ENCODE results near the gene KRT37.
"Not testable (repeated sequence)": the region's sequence is repeated elsewhere in the genome, so short reads cannot be mapped to it uniquely, and the experiment has no call there.

Gene KRT37

DNA sequence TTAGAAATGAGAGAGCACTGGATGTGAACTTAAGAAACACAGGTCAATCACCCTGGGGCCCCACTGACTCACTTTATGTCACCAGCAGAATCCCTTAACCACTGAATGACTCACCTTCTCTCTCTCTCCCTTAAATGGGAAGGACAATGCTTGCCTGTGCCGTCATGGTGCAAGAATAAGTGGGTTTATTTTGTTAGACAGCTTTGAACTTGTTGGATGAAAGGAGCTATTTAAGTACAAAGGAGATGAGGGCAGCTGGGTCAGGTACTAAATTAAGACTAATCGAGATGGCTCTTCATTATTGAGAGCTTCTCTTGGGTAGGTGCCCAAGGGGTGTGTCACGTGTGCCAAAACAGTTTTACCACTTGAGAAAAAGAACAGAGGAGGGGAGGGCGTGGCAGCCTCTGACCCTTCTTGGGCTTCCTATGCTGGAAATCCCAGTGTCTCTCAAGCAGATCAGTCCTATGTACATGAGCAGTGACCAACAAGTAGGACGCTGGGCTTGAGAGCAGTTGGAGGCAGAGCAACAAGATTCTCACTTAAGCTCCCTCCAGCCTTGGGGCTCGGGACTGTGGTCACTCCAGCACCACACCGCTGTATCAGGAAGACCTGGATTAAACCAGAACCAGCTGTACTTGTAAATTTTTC, 20.2 kb downstream of the KRT37 start:
- no peak for DNase-seq (ENCODE audit: low read depth, low spot score)

DNA sequence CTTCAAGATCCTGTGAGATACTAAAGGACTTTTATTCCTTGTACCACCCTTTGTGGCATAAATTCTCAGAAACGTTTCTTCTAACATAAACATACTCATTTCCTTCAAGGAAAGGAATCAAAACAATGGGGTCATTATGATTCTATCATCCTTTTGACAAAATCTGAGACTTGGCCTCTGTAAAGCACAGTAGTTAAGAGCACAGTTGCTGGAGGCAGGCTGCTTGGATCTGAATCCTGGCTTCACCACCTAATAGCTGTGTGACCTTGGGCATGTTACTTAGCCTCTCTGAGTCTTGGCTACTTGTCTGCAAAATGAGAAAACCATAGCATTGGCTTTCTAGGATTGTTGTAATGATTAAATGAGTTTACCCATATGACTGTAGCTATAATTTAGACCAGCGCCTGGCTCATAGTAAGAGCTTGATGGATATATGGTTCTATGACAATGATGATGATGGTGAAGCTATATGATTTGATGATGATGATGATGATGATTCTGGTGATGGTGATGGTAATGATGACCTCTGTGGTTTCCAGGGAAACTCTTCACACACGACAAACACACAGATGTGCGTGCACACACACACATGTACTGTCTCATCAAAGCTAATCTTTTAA, 20.9 kb downstream of the KRT37 start:
- no peak for DNase-seq (ENCODE audit: low read depth, low spot score)

DNA sequence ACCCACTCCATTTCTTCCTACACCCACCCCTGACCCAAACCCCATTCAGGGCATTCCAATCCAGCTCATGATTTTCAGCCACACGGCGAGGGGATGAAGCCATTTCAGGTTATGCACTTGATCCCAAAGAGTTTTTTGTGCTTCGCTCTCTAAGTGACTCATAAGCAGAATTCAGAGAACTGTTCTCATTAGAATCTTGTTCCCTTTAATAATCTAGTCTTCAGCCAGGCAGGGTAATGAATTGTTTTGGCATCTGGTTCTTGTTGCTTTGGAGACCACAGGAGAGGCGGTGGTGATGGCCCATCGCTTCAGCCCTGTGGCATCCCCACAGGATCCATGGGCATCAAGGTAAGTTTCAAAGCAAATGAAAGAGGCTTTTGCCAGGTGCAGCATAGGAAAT, 22.2 kb downstream of the KRT37 start:
- no peak for DNase-seq (ENCODE audit: low read depth, low spot score)

DNA sequence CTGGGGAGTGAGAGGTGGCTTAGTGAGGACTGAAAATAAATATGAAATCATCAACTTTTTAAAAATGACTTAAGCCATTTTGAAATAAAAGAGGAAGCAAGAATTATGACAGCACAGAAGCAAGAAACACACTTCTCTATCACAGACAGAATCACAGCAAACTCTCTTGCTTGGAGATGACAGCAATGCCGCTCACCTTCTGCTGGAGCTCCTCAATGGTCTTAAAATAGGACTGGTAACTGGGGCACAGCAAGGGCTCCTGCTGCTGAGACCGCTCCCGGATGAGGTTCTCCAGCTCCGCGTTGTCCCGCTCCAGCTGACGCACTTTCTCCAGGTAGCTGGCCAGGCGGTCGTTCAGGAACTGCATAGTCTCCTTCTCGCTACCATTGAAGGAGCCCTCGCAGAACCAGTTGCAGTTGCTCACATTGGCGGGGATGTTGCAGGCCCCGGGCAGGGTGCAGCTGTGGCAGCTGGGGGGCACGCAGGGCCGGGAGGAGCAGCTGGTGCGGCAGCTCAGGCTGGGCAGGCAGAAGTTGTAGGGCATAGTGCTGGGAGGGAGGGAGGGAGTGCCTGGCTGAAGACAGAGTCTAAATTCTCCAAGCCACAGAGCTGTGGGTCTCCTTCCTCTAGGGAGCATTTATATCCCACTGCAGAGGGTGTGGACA, 27.3 kb downstream of the KRT37 start, which contains the start of gene KRT31:
KRT31 (minus strand) TSS at position 613 of the 665 bp plus-strand sequence; CDS start at position 544, 69 bp downstream.
- DNase-seq (ENCODE audit: low read depth, low spot score), result no peak

DNA sequence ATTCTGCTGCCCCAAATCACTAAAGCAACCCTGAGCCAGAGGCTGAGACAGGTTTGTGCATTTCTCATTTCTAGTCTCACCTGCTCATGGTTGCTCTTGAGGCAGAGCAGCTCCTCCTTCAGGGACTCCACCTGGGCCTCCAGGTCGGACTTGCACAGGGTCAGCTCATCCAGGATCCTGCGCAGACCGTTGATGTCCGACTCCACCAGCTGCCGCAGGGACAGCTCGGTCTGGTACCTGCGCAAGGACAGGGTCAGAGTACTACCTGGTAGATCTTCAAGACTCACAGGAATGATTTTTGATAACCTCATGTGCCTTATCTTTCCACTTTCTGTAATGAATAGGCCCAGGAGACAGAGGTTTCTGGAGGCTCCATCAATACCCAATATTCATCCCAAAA, 28.0 kb downstream of the KRT37 start:
- no peak for DNase-seq (ENCODE audit: low read depth, low spot score)

DNA sequence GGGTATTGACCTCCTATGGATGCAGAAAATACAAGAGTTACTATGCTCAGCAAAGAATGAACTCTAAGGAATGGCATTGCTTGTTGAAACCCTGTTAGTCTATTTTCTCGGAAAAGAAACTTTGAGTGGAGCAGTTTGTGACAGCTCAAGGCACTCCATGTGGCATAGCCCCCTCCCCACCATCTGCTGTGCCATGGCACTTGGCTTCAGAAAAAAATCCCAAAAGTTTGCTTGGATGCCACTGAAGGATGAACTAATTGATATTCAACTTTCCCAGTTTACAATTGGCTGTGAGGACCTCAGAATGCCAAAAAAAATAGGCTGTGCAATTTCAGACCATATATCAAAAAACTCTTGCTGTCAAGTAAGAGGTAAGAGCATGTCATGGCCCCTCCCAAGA, 28.8 kb downstream of the KRT37 start:
- DNase-seq (ENCODE audit: low read depth, low spot score), result no peak

DNA sequence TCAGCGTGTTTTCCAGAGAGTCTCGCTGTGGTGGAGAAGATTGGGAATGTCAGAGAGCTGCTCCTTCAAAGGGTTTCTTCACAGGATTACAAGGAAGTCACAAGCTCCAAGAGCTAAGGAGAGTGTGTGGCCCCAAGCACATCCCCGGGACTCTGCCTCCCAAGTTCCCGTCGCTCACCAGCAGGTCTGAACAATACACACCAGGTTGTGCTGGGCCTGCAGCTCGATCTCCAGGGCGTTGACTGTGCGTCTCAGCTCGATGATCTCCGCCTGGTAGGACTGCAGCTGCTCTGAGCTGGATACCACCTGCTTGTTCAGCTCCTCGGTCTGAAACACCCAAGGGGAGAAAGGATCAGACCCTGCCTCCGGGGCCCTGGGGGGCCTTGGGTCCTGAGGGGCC, 29.3 kb downstream of the KRT37 start:
- not testable (repeated sequence) for DNase-seq (ENCODE audit: low read depth, low spot score)

DNA sequence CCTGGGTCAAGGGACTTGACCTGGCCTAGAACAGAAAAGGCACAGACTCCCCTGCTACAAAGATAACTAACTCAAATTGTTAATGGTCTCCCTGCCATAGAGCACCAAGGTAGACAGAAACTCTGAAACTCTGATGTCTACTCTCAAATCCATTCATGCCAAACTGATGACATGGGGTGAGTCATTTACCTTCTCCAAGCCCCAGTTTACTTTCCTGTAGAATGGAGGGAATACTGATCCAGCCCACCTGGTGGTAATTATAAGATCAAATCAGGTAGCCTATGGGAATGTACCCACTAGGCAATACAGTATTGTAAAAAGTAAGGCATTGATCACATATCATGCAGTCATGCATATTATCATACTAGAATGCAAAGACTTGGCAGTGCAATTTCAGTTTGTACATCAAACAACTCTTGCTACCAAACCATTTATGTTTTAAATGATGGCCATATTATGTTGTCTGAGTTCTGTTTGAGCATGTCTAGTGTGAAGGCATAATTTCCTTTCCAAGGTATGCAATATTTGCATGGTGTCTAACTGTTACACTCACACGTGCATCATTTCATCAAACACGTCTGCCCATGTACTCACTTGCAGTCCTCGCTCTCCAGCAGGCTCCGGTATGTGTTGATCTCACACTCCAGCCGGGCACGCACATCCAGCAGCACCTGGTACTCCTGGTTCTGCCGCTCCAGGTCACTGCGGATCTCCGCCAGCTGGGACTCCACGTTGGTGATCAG, 30.0 kb downstream of the KRT37 start:
- DNase-seq (ENCODE audit: low read depth, low spot score), result no peak

DNA sequence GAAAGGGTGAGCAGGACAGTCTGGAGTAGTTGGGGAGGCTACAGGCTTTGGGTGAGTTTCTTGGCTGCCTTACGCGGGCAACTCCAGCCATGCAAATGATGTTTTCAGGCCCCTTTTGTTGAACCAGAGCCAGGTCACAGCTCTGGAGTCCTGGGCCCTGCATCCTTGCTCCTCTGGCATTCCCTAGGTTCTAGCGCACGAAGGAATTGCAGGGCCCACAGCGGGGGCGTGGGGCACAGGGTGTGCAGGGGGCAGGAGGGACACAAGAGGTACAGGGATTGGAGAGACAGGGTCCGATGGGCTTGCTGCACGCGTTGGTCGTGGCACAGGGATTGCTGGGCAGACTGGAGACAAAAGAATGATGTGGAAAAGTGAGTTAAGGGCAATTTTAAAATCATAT, 30.6 kb downstream of the KRT37 start:
- DNase-seq (ENCODE audit: low read depth, low spot score), result no peak

DNA sequence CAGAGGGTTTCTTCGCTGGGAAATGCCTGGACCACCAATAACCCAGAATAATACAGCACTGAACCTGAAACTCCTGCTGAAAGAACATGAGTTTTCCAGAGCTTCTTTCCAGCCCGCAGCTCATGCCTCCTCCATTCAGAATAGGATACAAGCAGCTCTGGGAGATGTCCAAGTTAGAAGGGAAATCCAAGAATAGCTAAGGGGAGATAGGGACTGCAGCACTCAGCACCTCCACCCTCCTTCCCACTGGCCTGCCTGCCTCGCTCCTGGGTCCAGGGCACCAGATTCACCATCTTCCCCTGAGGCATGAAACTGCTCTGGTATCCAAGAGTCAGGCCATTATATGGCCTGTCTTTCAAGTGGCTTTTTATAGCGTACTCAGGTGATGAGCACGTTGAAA, 31.1 kb downstream of the KRT37 start:
- DNase-seq (ENCODE audit: low read depth, low spot score), result no peak

DNA sequence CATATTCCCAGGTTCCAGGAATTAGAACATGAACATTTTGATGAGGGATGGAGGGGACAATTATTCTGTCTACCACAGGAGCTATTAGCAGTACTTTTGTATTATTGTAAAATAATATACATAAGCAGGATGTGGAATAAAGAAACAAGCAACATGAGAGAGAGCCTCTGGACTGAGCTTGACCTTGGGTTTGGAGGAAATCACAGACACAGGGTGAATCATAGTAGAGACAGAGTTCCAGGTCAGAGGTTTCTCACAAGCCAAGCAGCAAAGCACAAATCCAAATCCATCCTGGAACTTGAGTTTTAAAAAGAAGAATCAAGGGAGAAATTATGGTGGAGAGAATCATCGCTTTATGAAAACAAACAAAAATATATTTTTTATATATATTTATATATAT, 32.1 kb downstream of the KRT37 start:
- no peak for DNase-seq (ENCODE audit: low read depth, low spot score)

DNA sequence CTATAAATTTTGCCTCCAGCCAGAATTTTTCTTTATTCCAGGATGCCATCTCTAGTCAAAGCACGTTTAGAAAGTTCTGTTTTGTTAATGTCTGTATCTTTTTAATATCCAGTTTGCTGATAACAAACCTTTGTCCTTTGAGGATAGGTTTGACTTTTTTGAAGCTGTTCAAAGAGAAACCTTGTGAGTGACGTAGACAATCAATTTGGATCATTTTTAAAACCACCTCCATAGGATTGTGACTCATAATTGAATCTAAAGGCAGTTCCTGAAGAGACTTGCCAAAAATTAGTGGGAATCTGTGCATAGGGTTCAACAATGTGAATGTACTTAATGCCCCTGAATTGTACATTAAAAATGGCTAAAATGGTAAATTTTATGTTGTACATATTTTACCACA, 32.9 kb downstream of the KRT37 start:
- DNase-seq (ENCODE audit: low read depth, low spot score), result no peak

DNA sequence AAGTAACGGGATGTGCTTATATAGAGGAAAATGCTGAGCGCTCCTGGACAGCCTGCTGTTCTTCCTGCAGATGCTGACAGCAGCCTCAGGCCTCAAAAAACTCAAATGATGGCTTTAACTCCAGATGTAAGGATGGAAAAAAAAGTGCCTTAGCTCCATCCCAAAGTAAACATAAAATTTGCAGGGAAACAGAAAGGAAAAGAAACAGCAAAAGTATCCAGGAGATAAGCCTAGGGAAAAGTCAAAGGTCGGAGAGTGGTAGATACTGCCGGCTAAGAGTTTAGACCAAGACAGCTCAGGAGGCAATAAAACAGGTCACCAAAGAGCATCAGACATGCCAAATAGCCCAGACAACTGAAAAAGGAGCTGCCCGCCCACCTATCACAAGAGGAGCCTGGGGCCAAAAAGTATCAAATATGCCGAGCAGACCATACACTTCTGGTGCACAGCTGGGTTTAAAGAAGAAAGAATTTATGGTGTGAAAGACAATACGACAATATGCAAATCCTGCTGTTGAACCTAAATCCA, 33.9 kb downstream of the KRT37 start:
- DNase-seq (ENCODE audit: low read depth, low spot score), result no peak

DNA sequence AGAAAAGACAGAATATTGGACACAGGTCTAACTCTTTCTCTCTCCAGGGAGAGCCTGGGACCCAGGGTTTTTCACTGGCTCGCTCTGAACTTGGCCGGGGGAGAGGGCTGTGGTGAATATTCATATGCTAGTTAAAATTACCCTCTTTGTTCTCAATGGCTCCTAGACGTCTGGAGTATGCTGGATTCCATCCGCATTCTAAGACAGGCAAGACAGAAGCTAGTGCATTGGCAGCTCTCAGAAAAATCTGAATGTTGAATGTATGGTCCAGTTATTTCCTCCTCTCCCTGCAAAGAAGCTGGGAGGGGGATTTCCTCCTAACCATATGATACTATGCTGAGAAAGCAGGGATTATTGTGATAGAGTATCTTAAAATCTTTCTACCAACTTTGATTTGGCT, 36.7 kb downstream of the KRT37 start:
- DNase-seq (ENCODE audit: low read depth, low spot score), result no peak

DNA sequence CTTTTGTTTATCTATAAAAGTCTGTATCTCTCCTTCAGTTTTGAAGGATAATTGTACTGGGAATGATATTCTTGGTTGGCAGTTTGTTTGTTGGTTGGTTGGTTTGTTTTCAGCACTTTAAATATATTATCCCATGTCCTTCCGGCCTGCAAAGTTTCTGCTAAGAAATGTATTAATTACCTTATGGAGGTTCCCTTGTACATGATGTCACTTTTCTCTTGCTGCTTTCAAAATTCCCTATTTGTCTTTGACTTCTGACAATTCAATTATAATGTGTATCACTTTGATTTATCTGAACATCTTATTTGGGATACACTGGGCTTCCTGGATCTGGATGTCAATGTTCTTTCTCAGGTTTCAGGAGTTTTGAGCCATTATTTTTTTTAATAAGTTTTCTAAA, 38.2 kb downstream of the KRT37 start:
- DNase-seq (ENCODE audit: low read depth, low spot score), result no peak

DNA sequence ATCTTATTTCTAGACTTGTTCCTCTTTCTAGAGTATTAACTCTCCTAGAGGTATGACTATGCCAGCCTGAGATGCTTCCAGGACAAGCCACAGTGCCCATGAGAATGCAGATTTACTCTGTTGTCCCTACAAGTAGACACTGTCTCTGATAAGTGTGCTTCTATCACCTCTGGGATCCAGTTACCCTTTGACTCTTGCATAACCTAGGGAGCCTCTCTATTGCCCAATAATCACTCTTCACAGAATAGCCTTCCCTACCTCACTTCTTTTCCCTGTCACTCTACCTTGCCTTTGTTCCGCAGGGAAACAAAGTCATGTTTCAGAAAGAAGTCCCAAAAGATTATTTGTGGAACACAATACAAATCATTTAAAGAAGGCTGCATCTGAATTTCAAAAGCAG, 40.7 kb downstream of the KRT37 start:
- no peak for DNase-seq (ENCODE audit: low read depth, low spot score)

DNA sequence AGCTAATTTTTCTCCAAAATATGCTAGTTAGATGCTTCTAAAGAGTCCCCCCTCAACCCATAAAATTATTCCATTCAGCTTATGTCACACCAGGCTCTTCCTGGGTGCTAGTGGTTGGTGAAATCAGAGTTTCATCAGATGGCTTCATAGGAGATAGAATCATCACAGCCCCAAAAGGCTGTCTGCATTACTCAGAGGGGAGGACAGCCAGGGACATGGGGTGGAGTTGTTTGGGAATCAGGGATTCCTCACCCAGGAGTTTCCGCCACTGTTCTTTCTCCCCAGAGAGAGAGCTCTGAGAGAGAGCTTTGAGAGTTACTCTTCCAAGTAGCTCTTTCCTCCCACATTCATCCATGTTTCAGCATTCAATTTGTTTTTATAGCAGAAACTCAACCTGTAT, 42.0 kb downstream of the KRT37 start:
- no peak for DNase-seq (ENCODE audit: low read depth, low spot score)

DNA sequence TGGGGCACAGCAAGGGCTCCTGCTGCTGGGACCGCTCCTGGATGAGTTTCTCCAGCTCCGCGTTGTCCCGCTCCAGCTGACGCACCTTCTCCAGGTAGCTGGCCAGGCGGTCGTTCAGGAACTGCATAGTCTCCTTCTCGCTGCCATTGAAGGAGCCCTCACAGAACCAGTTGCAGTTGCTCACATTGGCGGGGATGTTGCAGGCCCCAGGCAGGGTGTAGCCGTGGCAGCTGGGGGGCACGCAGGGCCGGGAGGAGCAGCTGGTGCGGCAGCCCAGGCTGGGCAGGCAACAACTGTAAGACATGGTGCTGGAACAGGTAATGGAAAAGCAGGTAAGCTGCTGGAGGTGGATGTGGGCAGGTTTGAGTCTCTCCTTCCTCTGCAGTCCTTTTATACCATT, 42.4 kb downstream of the KRT37 start, which contains the start of gene KRT34:
KRT34 (minus strand) TSS at position 364 of the 400 bp plus-strand sequence; CDS start at position 304, 60 bp downstream.
- DNase-seq (ENCODE audit: low read depth, low spot score), result not testable (repeated sequence)

DNA sequence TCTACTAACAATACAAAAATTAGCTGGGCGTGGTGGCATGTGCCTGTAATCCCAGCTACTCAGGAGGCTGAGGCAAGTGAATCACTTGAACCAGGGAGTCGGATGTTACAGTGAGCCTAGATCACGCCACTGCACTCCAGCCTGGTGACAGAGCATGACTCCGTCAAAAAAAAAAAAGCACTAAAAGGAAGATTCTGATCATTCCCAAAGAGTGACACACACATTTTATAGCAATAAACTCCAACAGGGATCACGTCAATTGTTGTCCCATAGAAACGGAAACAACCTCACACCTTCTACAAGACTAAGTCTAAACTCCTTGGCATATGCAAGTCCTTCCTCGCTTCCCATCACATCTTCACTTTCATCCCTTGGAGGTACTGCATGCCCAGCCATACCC, 44.3 kb downstream of the KRT37 start:
- not testable (repeated sequence) for DNase-seq (ENCODE audit: low read depth, low spot score)

DNA sequence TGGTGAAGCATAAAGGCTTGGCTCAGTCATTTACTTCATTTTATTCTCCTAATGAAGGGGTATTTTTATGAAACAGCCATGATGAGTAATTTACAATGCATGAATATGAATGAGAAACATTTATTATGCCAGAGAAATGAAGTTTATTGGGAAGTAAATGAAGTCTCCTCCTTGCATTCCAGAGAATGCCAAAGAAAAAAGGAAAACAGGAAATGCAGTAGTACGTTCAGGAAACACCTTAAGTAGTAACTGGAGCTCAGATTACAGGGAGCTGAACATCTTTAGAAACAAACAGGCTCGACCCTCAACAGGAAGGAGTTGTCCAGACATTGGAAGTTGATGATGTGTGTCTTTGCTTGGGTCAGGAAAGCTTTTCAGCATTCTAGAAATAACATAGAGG, 46.8 kb downstream of the KRT37 start:
- no peak for DNase-seq (ENCODE audit: low read depth, low spot score)

Measured in activated naive CD8-positive, alpha-beta T cell treated with anti-CD3 and anti-CD28 coated beads, Interleukin-2, amount 50 U/mL, for 16 hours (primary cell).